Loucy (cell line): Measurements from ENCODE around the gene RIMKLB.
A peak's percentile ranks its signal among the peaks of the same experiment; 100 is the strongest.

ENCODE experiments used
- H2AFZ ChIP-seq: fragments of 200-600 bp; sonication (generic); 2 replicates; pipeline ENCODE4 v1.6.0; 2016; ENCODE audit warnings: antibody characterized with exemption, mild to moderate bottlenecking, low read length, moderate library complexity
- H3F3A ChIP-seq: fragments of 200-600 bp; 2 replicates; pipeline ENCODE4 v1.6.0; 2016; ENCODE audit warnings: antibody characterized with exemption, low read depth, mild to moderate bottlenecking
- H3K27me3 ChIP-seq: fragments of 200-600 bp; sonication (generic); 2 replicates; pipeline ENCODE4 v1.6.1; 2014; ENCODE audit warnings: low read length, mild to moderate bottlenecking; ENCODE audit not compliant: insufficient read depth, poor library complexity, severe bottlenecking
- H3K36me3 ChIP-seq: fragments of 200-600 bp; sonication (generic); 2 replicates; pipeline ENCODE4 v1.6.1; 2016; ENCODE audit warnings: low read length; ENCODE audit not compliant: insufficient read depth
- H3K4me1 ChIP-seq: fragments of 200-600 bp; sonication (generic); 2 replicates; pipeline ENCODE4 v1.5.1; 2014; ENCODE audit warnings: low read length, mild to moderate bottlenecking; ENCODE audit not compliant: insufficient read depth, poor library complexity, severe bottlenecking
- H3K4me2 ChIP-seq: fragments of 200-600 bp; sonication (generic); 2 replicates; pipeline ENCODE4 v1.6.0; 2014; ENCODE audit warnings: antibody characterized with exemption, low read length, low read depth, mild to moderate bottlenecking; ENCODE audit not compliant: poor library complexity, severe bottlenecking
- H3K4me3 ChIP-seq: fragments of 200-600 bp; sonication (generic); 2 replicates; pipeline ENCODE4 v1.5.1; 2014; ENCODE audit warnings: low read length, mild to moderate bottlenecking, mixed read lengths; ENCODE audit not compliant: poor library complexity, severe bottlenecking
- H3K79me2 ChIP-seq: fragments of 200-600 bp; sonication (generic); 2 replicates; pipeline ENCODE4 v1.6.1; 2014; ENCODE audit warnings: low read length; ENCODE audit not compliant: insufficient read depth
- H3K9ac ChIP-seq: fragments of 200-600 bp; sonication (generic); 2 replicates; pipeline ENCODE4 v1.6.0; 2014; ENCODE audit warnings: mild to moderate bottlenecking, low read depth, low read length, moderate library complexity; ENCODE audit not compliant: poor library complexity, severe bottlenecking
- H3K9me2 ChIP-seq: fragments of 200-600 bp; sonication (generic); replicated peaks from 2 replicates; pipeline ENCODE4 v1.6.1; 2016; ENCODE audit warnings: low read depth, low read length, mixed read lengths
- H3K9me3 ChIP-seq: fragments of 200-600 bp; sonication (generic); 2 replicates; pipeline ENCODE4 v1.6.1; 2014; ENCODE audit warnings: mild to moderate bottlenecking, antibody characterized with exemption, low read length, low read depth; ENCODE audit not compliant: insufficient read depth
- H4K20me1 ChIP-seq: fragments of 200-600 bp; sonication (generic); 2 replicates; pipeline ENCODE4 v1.6.0; 2014; ENCODE audit warnings: antibody characterized with exemption, low read length, mild to moderate bottlenecking; ENCODE audit not compliant: insufficient read depth, poor library complexity, severe bottlenecking
- EZH2phosphoT487 ChIP-seq: fragments of 200-600 bp; IDR thresholded peaks from 2 replicates; pipeline ENCODE4 v1.6.1; 2018; ENCODE audit warnings: antibody characterized with exemption, mild to moderate bottlenecking, moderate library complexity, borderline replicate concordance
- TF ChIP-seq, protein P1 (sequence below): fragments of 200-600 bp; sonication (generic); conservative IDR thresholded peaks from 2 replicates; pipeline ENCODE4 v1.5.1; 2014; ENCODE audit warnings: mild to moderate bottlenecking, antibody characterized with exemption, low read length

RIMKLB gene, protein sequence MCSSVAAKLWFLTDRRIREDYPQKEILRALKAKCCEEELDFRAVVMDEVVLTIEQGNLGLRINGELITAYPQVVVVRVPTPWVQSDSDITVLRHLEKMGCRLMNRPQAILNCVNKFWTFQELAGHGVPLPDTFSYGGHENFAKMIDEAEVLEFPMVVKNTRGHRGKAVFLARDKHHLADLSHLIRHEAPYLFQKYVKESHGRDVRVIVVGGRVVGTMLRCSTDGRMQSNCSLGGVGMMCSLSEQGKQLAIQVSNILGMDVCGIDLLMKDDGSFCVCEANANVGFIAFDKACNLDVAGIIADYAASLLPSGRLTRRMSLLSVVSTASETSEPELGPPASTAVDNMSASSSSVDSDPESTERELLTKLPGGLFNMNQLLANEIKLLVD

DNA sequence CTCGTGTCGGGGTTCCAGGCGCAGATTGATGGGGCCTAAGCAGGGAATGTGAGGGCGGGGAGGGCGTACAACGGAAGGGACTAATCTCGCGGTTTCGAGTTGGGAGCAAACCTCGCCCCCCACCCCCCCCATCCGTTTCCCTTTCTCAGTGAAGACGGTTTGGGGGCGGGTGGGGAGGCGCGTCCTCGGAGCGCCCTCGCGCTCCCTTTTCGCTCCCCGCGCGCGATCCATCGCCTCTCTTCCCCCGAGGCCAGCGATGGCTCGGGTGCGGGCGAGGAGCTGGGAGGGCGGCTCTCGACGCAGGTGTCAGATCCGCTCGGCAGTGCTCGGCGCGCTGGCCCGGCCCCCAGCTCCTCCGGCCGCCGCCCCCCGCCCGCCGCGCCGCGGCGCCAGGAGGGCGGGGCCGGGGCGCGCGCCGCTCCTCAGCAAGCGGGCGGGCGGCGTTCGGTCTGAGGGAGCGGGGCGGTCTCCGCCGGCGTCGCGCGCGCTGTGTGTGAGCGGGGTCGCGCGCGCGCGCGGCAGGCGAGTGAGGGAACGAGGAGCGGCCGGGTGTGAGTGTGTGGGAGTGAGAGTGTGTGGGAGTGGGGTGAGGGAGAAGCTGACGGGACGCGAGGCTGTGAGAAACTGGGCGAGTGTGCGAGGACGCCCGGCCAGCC lies at the start of gene RIMKLB:
TSS of gene RIMKLB (plus strand) at position 516 of the 656 bp plus-strand sequence. CDS start 15,876 bp downstream, outside the sequence.
- H3K4me1 ChIP-seq: peaks cover 62% of the 10 kb centered on the region
- peaks cover 34% of the 10 kb centered on the region for H4K20me1 ChIP-seq
- no peaks in the 10 kb centered on the region for H3K36me3 ChIP-seq
- H3K9me3 ChIP-seq: no peaks in the 10 kb centered on the region
- TF ChIP-seq, protein P1, sequence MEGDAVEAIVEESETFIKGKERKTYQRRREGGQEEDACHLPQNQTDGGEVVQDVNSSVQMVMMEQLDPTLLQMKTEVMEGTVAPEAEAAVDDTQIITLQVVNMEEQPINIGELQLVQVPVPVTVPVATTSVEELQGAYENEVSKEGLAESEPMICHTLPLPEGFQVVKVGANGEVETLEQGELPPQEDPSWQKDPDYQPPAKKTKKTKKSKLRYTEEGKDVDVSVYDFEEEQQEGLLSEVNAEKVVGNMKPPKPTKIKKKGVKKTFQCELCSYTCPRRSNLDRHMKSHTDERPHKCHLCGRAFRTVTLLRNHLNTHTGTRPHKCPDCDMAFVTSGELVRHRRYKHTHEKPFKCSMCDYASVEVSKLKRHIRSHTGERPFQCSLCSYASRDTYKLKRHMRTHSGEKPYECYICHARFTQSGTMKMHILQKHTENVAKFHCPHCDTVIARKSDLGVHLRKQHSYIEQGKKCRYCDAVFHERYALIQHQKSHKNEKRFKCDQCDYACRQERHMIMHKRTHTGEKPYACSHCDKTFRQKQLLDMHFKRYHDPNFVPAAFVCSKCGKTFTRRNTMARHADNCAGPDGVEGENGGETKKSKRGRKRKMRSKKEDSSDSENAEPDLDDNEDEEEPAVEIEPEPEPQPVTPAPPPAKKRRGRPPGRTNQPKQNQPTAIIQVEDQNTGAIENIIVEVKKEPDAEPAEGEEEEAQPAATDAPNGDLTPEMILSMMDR: no peak
- no peak for TF ChIP-seq EZH2phosphoT487
- no peaks in the 10 kb centered on the region for H3K27me3 ChIP-seq
- peak within 1 kb of the TSS; percentile 92 for H3K9ac ChIP-seq
- H3K4me3 ChIP-seq: peak within 1 kb of the TSS; percentile 78
- peak within 1 kb of the TSS; percentile 97 for H3K4me2 ChIP-seq
- peaks cover 47% of the 10 kb centered on the region for H3K79me2 ChIP-seq
- 0 out of 2 replicates have a peak, but pooled peaks cover 4% of the 10 kb centered on the region for H3F3A ChIP-seq
- no peaks in the 10 kb centered on the region for H3K9me2 ChIP-seq
- peak within 1 kb of the TSS; percentile 98 for H2AFZ ChIP-seq

GRCh38 chr12:8648576-8649205 lies 49.1 kb upstream of the RIMKLB start:
- no peak overlapping the region for H3K4me2 ChIP-seq

DNA sequence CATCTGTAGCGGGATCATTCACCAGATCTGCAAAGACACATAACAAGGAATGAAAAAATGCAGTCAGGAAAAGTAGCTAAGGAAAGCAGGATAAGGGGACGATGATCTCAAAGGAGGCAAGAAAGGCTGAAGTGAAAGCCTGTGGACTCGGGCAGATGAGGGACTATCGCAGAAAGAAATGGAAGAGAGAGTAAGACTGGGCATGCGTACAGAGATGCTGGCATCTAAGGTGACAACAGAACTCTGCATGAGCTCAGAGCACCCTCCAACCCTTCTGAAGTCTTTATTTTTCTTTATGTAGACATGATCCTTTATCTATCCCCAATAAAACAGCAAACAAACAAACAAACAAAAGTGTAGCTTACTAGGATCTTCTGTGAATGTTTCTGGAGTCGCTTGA lies 42.4 kb upstream of the RIMKLB start:
- Histone ChIP-seq H3K36me3 (no peaks in the 10 kb centered on the region), H4K20me1 (no peaks in the 10 kb centered on the region), H3K79me2 (no peaks in the 10 kb centered on the region), H3F3A (no peaks in the 10 kb centered on the region), H3K4me1 (no peaks in the 10 kb centered on the region), H3K4me2 (no peak overlapping the region), H3K9ac (no peak overlapping the region), H3K27me3 (no peaks in the 10 kb centered on the region), H3K4me3 (no peak overlapping the region), H2AFZ (peak overlapping the region; percentile 52; the same call in 1 of the 2 replicates), H3K9me3 (no peaks in the 10 kb centered on the region), H3K9me2 (no peaks in the 10 kb centered on the region)
- TF ChIP-seq EZH2phosphoT487: no peak
- TF ChIP-seq, protein P1: no peak

More at GRCh38 chr12:8648576-8649205, 49.1 kb upstream of the RIMKLB start:
- H3K9ac ChIP-seq: no peak overlapping the region
- H3K36me3 ChIP-seq: no peaks in the 10 kb centered on the region
- H3F3A ChIP-seq: no peaks in the 10 kb centered on the region
- TF ChIP-seq, protein P1: no peak
- no peak for TF ChIP-seq EZH2phosphoT487
- H3K4me3 ChIP-seq: no peak overlapping the region
- no peaks in the 10 kb centered on the region for H3K9me2 ChIP-seq
- no peaks in the 10 kb centered on the region for H3K27me3 ChIP-seq
- H3K4me1 ChIP-seq: no peaks in the 10 kb centered on the region
- H2AFZ ChIP-seq: no peak overlapping the region
- no peaks in the 10 kb centered on the region for H3K79me2 ChIP-seq
- no peaks in the 10 kb centered on the region for H4K20me1 ChIP-seq
- H3K9me3 ChIP-seq: no peaks in the 10 kb centered on the region
